Memory B cell (primary cell): ENCODE results near the gene PCDHGA11.
A peak's percentile ranks its signal among the peaks of the same experiment; 100 is the strongest.
"Not testable (repeated sequence)": the region's sequence is repeated elsewhere in the genome, so short reads cannot be mapped to it uniquely, and the experiment has no call there.

Experiments
- ATAC-seq: fragments of 150-1000 bp; cut with Tn5 transposase; 2 replicates; pipeline ENCODE4 v1.10.0; 2021; ENCODE audit warnings: low read depth, mild to moderate bottlenecking, moderate library complexity
- DNase-seq, 2 donors: peaks; one replicate each; pipeline ENCODE4 v3.0.0; 2022; ENCODE audit warnings: low spot score in 2 of 2
- H3K27ac Mint-ChIP-seq: one replicate; pipeline ENCODE4 v1.8.0; 2022; ENCODE audit warnings: mild to moderate bottlenecking, moderate library complexity, mixed read lengths
- H3K27me3 Mint-ChIP-seq: one replicate; pipeline ENCODE4 v1.8.0; 2022; ENCODE audit warnings: mixed read lengths
- H3K36me3 Mint-ChIP-seq: one replicate; pipeline ENCODE4 v1.8.0; 2022; ENCODE audit warnings: mild to moderate bottlenecking, mixed read lengths
- H3K4me1 Mint-ChIP-seq: one replicate; pipeline ENCODE4 v1.8.0; 2022; ENCODE audit warnings: mixed read lengths
- H3K4me3 Mint-ChIP-seq: one replicate; pipeline ENCODE4 v1.8.0; 2022; ENCODE audit warnings: mild to moderate bottlenecking, moderate library complexity, mixed read lengths
- H3K9me3 Mint-ChIP-seq: one replicate; pipeline ENCODE4 v1.8.0; 2022; ENCODE audit warnings: mixed read lengths

Gene PCDHGA11

GRCh38 chr5:141420855-141421488 lies at the start of gene PCDHGA11:
PCDHGA11 (plus strand) TSS chr5:141421051; CDS start chr5:141421228, 177 bp downstream.
- peak; percentile 37 for ATAC-seq
- DNase-seq: no peak
- Mint-ChIP-seq H3K27me3 (peaks cover 15% of the 10 kb centered on the region), H3K4me3 (peak within 1 kb of the TSS; percentile 80), H3K9me3 (peaks cover 15% of the 10 kb centered on the region), H3K27ac (peak within 1 kb of the TSS; percentile 72), H3K36me3 (peaks cover 5% of the 10 kb centered on the region), H3K4me1 (peaks cover 4% of the 10 kb centered on the region)

- H3K27me3 Mint-ChIP-seq: peaks cover 10% of the 10 kb centered on the region
- DNase-seq (no peak), ATAC-seq (no peak)
- peaks cover 8% of the 10 kb centered on the region for H3K9me3 Mint-ChIP-seq
- no peak overlapping the region for H3K4me3 Mint-ChIP-seq
- H3K4me1 Mint-ChIP-seq: peaks cover 2% of the 10 kb centered on the region
- H3K36me3 Mint-ChIP-seq: peaks cover 3% of the 10 kb centered on the region
- no peak overlapping the region for H3K27ac Mint-ChIP-seq
Observed at GRCh38 chr5:141371572-141372475, 49.0 kb upstream of the PCDHGA11 start.

GRCh38 chr5:141373673-141374317 lies 47.1 kb upstream of the PCDHGA11 start, which contains the start of gene PCDHGA6:
PCDHGA6 (plus strand) TSS chr5:141373891; CDS start chr5:141374084, 193 bp downstream.
- no peak for ATAC-seq
- peaks cover 2% of the 10 kb centered on the region for H3K4me1 Mint-ChIP-seq
- H3K36me3 Mint-ChIP-seq: peaks cover 5% of the 10 kb centered on the region
- peak within 1 kb of the TSS; percentile 24 for H3K4me3 Mint-ChIP-seq
- peaks cover 9% of the 10 kb centered on the region for H3K27me3 Mint-ChIP-seq
- H3K27ac Mint-ChIP-seq: no peak within 1 kb of the TSS
- DNase-seq: no peak
- H3K9me3 Mint-ChIP-seq: peaks cover 10% of the 10 kb centered on the region

- H3K4me3 Mint-ChIP-seq: no peak overlapping the region
- H3K9me3 Mint-ChIP-seq: peaks cover 10% of the 10 kb centered on the region
- peaks cover 6% of the 10 kb centered on the region for H3K36me3 Mint-ChIP-seq
- H3K4me1 Mint-ChIP-seq: peaks cover 2% of the 10 kb centered on the region
- no peak overlapping the region for H3K27ac Mint-ChIP-seq
- ATAC-seq (no peak), DNase-seq (no peak)
- H3K27me3 Mint-ChIP-seq: peaks cover 11% of the 10 kb centered on the region
Observed at GRCh38 chr5:141374627-141375026, 46.2 kb upstream of the PCDHGA11 start.

- peaks cover 11% of the 10 kb centered on the region for H3K27me3 Mint-ChIP-seq
- H3K4me3 Mint-ChIP-seq, H3K9me3 Mint-ChIP-seq, H3K27ac Mint-ChIP-seq, ATAC-seq, H3K4me1 Mint-ChIP-seq, H3K36me3 Mint-ChIP-seq, DNase-seq: not testable (repeated sequence)
Observed at GRCh38 chr5:141375444-141376155, 45.3 kb upstream of the PCDHGA11 start.

GRCh38 chr5:141382469-141383294 lies 38.2 kb upstream of the PCDHGA11 start, which contains the start of gene PCDHGA7:
PCDHGA7 (plus strand) TSS chr5:141382742; CDS start chr5:141382900, 158 bp downstream.
- peak within 1 kb of the TSS; percentile 78 for H3K4me3 Mint-ChIP-seq
- H3K27me3 Mint-ChIP-seq: peaks cover 21% of the 10 kb centered on the region
- peaks cover 7% of the 10 kb centered on the region for H3K9me3 Mint-ChIP-seq
- H3K4me1 Mint-ChIP-seq: no peaks in the 10 kb centered on the region
- ATAC-seq: no peak
- DNase-seq: peak in 1 of 2 donors; percentile 9
- no peak within 1 kb of the TSS for H3K27ac Mint-ChIP-seq
- H3K36me3 Mint-ChIP-seq: peaks cover 3% of the 10 kb centered on the region

- peaks cover 3% of the 10 kb centered on the region for H3K36me3 Mint-ChIP-seq
- ATAC-seq (no peak), DNase-seq (no peak)
- H3K9me3 Mint-ChIP-seq: peaks cover 7% of the 10 kb centered on the region
- H3K4me3 Mint-ChIP-seq: no peak overlapping the region
- H3K27ac Mint-ChIP-seq: no peak overlapping the region
- no peaks in the 10 kb centered on the region for H3K4me1 Mint-ChIP-seq
- peaks cover 21% of the 10 kb centered on the region for H3K27me3 Mint-ChIP-seq
Observed at GRCh38 chr5:141383345-141383744, 37.5 kb upstream of the PCDHGA11 start.

- no peak for DNase-seq
- H3K4me1 Mint-ChIP-seq: no peaks in the 10 kb centered on the region
- peaks cover 6% of the 10 kb centered on the region for H3K9me3 Mint-ChIP-seq
- no peak for ATAC-seq
- H3K4me3 Mint-ChIP-seq: no peak overlapping the region
- H3K27me3 Mint-ChIP-seq: peaks cover 21% of the 10 kb centered on the region
- H3K36me3 Mint-ChIP-seq: no peaks in the 10 kb centered on the region
- no peak overlapping the region for H3K27ac Mint-ChIP-seq
Observed at GRCh38 chr5:141384471-141385267, 36.2 kb upstream of the PCDHGA11 start.

GRCh38 chr5:141387557-141388311 lies 33.1 kb upstream of the PCDHGA11 start, which contains the start of gene PCDHGB4:
PCDHGB4 (plus strand) TSS chr5:141387698; CDS start chr5:141387885, 187 bp downstream.
- Mint-ChIP-seq H3K4me3 (peak within 1 kb of the TSS; percentile 34), H3K27me3 (peaks cover 21% of the 10 kb centered on the region)
- H3K9me3 Mint-ChIP-seq, H3K27ac Mint-ChIP-seq, H3K4me1 Mint-ChIP-seq, H3K36me3 Mint-ChIP-seq: not testable (repeated sequence)
- DNase-seq: peak in 1 of 2 donors; percentile 16
- peak; percentile 58 for ATAC-seq

GRCh38 chr5:141388661-141389060 lies 32.2 kb upstream of the PCDHGA11 start:
- ATAC-seq: no peak
- H3K9me3 Mint-ChIP-seq: peaks cover 4% of the 10 kb centered on the region
- peaks cover 18% of the 10 kb centered on the region for H3K27me3 Mint-ChIP-seq
- DNase-seq: no peak
- H3K4me3 Mint-ChIP-seq: no peak overlapping the region
- H3K4me1 Mint-ChIP-seq: peaks cover 2% of the 10 kb centered on the region
- H3K36me3 Mint-ChIP-seq: peaks cover 5% of the 10 kb centered on the region
- no peak overlapping the region for H3K27ac Mint-ChIP-seq

- no peak for DNase-seq
- H3K36me3 Mint-ChIP-seq: peaks cover 5% of the 10 kb centered on the region
- H3K27ac Mint-ChIP-seq: no peak overlapping the region
- no peak for ATAC-seq
- peaks cover 21% of the 10 kb centered on the region for H3K27me3 Mint-ChIP-seq
- no peak overlapping the region for H3K4me3 Mint-ChIP-seq
- H3K4me1 Mint-ChIP-seq: peaks cover 2% of the 10 kb centered on the region
- peaks cover 8% of the 10 kb centered on the region for H3K9me3 Mint-ChIP-seq
Observed at GRCh38 chr5:141389153-141390042, 31.5 kb upstream of the PCDHGA11 start.
